Smooth muscle cell (in vitro differentiated cells): ENCODE data around the gene PNLDC1. TPM values are rescaled to one million over a fixed set of nuclear protein-coding genes. Genes with fewer than 3 reads are reported as not detected.

Experiments
- DNase-seq: peaks from one replicate; lab custom pipeline; 2025; ENCODE audit not compliant: unreplicated experiment; lab: John Stamatoyannopoulos, UW
- H2AFZ ChIP-seq: fragments of 200-600 bp; sonication (generic); 2 replicates; pipeline ENCODE4 v1.6.0; 2016; ENCODE audit warnings: antibody characterized with exemption, low read depth, mild to moderate bottlenecking
- H3F3A ChIP-seq: fragments of 200-600 bp; sonication (generic); 2 replicates; pipeline ENCODE4 v1.6.0; 2017; ENCODE audit warnings: antibody characterized with exemption, low read depth
- H3K27ac ChIP-seq: fragments of 200-600 bp; sonication (generic); 2 replicates; pipeline ENCODE4 v1.5.1; 2016; ENCODE audit warnings: low read depth, mild to moderate bottlenecking
- H3K27me3 ChIP-seq: fragments of 200-600 bp; sonication (generic); 2 replicates; pipeline ENCODE4 v1.6.1; 2016; ENCODE audit warnings: low read depth, mild to moderate bottlenecking
- H3K36me3 ChIP-seq: fragments of 200-600 bp; sonication (generic); 2 replicates; pipeline ENCODE4 v1.5.1; 2016; ENCODE audit warnings: low read depth
- H3K4me1 ChIP-seq: fragments of 200-600 bp; sonication (generic); 2 replicates; pipeline ENCODE4 v1.5.1; 2016; ENCODE audit warnings: low read depth
- H3K4me2 ChIP-seq: fragments of 200-600 bp; sonication (generic); 2 replicates; pipeline ENCODE4 v1.6.0; 2016; ENCODE audit warnings: mild to moderate bottlenecking
- H3K4me3 ChIP-seq: fragments of 200-600 bp; sonication (generic); 2 replicates; pipeline ENCODE4 v1.5.1; 2016; ENCODE audit warnings: mild to moderate bottlenecking
- H3K79me2 ChIP-seq: fragments of 200-600 bp; sonication (generic); 2 replicates; pipeline ENCODE4 v1.6.0; 2016; ENCODE audit warnings: low read depth, mild to moderate bottlenecking
- H3K9ac ChIP-seq: fragments of 200-600 bp; sonication (generic); 2 replicates; pipeline ENCODE4 v1.6.0; 2016; ENCODE audit warnings: low read depth
- H3K9me3 ChIP-seq: fragments of 200-600 bp; sonication (generic); replicated peaks from 2 replicates; pipeline ENCODE4 v1.5.1; 2016; ENCODE audit warnings: low read depth
- H4K20me1 ChIP-seq: fragments of 200-600 bp; sonication (generic); 2 replicates; pipeline ENCODE4 v1.6.0; 2016; ENCODE audit warnings: low read depth
- CTCF ChIP-seq: fragments of 200-600 bp; sonication (generic); IDR thresholded peaks from 2 replicates; pipeline ENCODE4 v1.5.1; 2017; ENCODE audit warnings: borderline replicate concordance, mild to moderate bottlenecking, antibody characterized with exemption; ENCODE audit not compliant: insufficient read depth, poor library complexity, severe bottlenecking
- WGBS: methylation state at CpG from one replicate; pipeline ENCODE4 v1.1.7; 2016; ENCODE audit warnings: low lambda C conversion rate; 5-methylcytosine and 5-hydroxymethylcytosine counted together
- polyA plus RNA-seq: library from polyadenylated mRNA; unstranded; fragments of >200 nt; fragmentation: Nextera tagmentation; extraction: Ambion mirVana; gene quantifications from 2 replicates; pipeline ENCODE4 v1.2.1, GENCODE V29; 2016
- total RNA-seq: library from RNA; depleted of rRNA; stranded (reverse); fragments of >200 nt; gene quantifications from 2 replicates; pipeline ENCODE4 v1.2.3, GENCODE V29; 2014

The PNLDC1 gene
- total and polyA plus RNA-seq, 2 experiments from 2014 or later: not detected

GRCh38 chr6:159828074-159828473 is 28.0 kb downstream of the PNLDC1 start:
- Histone ChIP-seq H3K4me1 (no peaks in the 10 kb centered on the region), H2AFZ (no peak overlapping the region), H3K4me3 (no peak overlapping the region), H3K79me2 (no peaks in the 10 kb centered on the region), H3K36me3 (no peaks in the 10 kb centered on the region), H3K9me3 (no peaks in the 10 kb centered on the region), H3K27ac (no peak overlapping the region), H3F3A (no peaks in the 10 kb centered on the region), H3K9ac (no peak overlapping the region), H4K20me1 (no peaks in the 10 kb centered on the region), H3K4me2 (no peak overlapping the region), H3K27me3 (no peaks in the 10 kb centered on the region)
- no peak for DNase-seq
- TF ChIP-seq CTCF: no peak
- 83% methylated on average over 7 of the region's 7 CpGs for WGBS

GRCh38 chr6:159829526-159829925 is 29.4 kb downstream of the PNLDC1 start:
- no peak for TF ChIP-seq CTCF
- peak overlapping the region; percentile 35 for H3K4me2 ChIP-seq
- no peaks in the 10 kb centered on the region for H3K27me3 ChIP-seq
- 70% methylated on average over 4 of the region's 4 CpGs for WGBS
- no peaks in the 10 kb centered on the region for H3K79me2 ChIP-seq
- no peaks in the 10 kb centered on the region for H3K4me1 ChIP-seq
- H3K27ac ChIP-seq: no peak overlapping the region
- no peaks in the 10 kb centered on the region for H4K20me1 ChIP-seq
- H3K9me3 ChIP-seq: no peaks in the 10 kb centered on the region
- no peak overlapping the region for H3K4me3 ChIP-seq
- H2AFZ ChIP-seq: peak overlapping the region; percentile 49
- no peaks in the 10 kb centered on the region for H3K36me3 ChIP-seq
- DNase-seq: no peak
- no peaks in the 10 kb centered on the region for H3F3A ChIP-seq
- no peak overlapping the region for H3K9ac ChIP-seq

GRCh38 chr6:159830501-159831372 is 30.7 kb downstream of the PNLDC1 start:
- H3K27me3 ChIP-seq: no peaks in the 10 kb centered on the region
- WGBS: 77% methylated on average over 11 of the region's 11 CpGs
- no peaks in the 10 kb centered on the region for H3K36me3 ChIP-seq

More at GRCh38 chr6:159830501-159831372, 30.7 kb downstream of the PNLDC1 start:
- Histone ChIP-seq H3K79me2 (no peaks in the 10 kb centered on the region), H3K9ac (no peak overlapping the region), H2AFZ (no peak overlapping the region), H3K9me3 (no peaks in the 10 kb centered on the region), H3K4me3 (no peak overlapping the region), H4K20me1 (no peaks in the 10 kb centered on the region), H3K4me1 (no peaks in the 10 kb centered on the region), H3F3A (no peaks in the 10 kb centered on the region), H3K4me2 (no peak overlapping the region), H3K27ac (no peak overlapping the region)
- no peak for DNase-seq
- TF ChIP-seq CTCF: no peak
